Measurements from ENCODE around the gene ST3GAL4.

DNA sequence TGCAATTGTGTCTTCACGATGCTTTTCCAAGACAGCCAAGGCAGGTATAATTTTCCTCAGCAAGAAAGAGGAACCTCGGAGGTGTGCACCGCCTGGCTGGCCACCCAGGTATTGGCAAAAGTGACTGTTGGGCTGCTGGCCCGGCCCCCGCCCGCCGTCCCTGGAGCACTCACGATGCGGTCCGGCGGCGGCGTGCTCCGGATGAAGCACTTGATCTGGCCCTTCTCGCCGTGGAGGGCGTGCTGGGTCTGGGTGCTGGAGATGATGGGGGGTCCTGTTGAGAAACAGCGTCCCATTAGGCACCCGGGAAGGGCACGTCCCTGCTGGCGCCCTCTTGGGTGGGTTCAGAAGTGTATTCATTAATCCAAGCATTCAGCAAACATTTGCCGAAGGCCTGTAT lies 84.8 kb downstream of the ST3GAL4 start:
- TF ChIP-seq POLR2A (IDR thresholded peaks at IDR 0.05): no peak
- TF ChIP-seq, protein P1, sequence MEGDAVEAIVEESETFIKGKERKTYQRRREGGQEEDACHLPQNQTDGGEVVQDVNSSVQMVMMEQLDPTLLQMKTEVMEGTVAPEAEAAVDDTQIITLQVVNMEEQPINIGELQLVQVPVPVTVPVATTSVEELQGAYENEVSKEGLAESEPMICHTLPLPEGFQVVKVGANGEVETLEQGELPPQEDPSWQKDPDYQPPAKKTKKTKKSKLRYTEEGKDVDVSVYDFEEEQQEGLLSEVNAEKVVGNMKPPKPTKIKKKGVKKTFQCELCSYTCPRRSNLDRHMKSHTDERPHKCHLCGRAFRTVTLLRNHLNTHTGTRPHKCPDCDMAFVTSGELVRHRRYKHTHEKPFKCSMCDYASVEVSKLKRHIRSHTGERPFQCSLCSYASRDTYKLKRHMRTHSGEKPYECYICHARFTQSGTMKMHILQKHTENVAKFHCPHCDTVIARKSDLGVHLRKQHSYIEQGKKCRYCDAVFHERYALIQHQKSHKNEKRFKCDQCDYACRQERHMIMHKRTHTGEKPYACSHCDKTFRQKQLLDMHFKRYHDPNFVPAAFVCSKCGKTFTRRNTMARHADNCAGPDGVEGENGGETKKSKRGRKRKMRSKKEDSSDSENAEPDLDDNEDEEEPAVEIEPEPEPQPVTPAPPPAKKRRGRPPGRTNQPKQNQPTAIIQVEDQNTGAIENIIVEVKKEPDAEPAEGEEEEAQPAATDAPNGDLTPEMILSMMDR (IDR thresholded peaks at IDR 0.05): no peak

Data from testis (tissue), 2 donors.